ENCODE measurements around the gene SEPTIN2.
"Not testable (repeated sequence)": the region's sequence is repeated elsewhere in the genome, so short reads cannot be mapped to it uniquely, and the experiment has no call there.

The SEPTIN2 gene

DNA sequence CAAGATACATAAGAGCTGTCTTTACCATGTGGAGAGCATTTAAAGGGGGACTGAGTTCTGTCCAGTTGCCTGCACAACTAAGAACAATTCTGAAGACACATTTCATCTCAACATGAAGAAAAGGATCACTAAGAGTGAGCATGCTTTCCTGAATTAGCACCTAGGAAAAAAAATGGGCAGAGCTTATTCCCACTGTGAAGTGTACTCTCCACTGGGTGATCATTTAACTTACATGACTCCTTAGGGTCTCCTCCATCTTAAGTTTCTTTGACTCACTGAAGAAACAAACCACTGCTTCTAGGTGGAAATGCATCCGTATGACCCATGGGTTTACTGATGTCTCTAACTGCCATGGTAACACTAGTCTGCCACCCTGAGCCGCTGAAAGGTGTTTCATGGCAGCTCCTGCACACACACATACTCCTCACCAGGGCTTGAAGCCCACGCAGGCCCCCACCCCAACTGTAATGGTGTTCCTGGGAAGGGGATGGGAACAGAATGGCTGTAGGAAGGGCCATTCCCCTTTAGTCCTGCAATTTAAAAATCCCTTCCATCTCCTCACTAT is 27.3 kb upstream of the SEPTIN2 start:
- DNase-seq = no peak

DNA sequence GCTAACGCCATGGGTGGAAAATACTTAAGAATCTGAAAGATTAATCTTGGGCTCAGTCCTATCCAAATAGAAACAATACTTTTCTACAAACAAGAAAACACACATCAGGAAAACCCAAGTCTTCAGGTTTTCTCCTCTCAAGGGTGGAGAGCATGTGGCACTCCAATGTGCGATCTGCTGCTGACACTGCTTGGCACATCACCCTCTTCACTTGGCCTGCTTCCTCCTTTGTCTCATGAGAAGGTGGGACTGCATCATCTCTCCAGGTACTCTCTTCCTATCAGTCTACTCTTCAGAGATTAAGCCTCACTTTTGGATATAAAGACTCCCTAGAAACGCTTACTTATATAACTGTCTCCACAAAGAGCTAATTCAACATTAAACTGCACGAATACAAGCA is 26.7 kb upstream of the SEPTIN2 start:
- DNase-seq = no peak

DNA sequence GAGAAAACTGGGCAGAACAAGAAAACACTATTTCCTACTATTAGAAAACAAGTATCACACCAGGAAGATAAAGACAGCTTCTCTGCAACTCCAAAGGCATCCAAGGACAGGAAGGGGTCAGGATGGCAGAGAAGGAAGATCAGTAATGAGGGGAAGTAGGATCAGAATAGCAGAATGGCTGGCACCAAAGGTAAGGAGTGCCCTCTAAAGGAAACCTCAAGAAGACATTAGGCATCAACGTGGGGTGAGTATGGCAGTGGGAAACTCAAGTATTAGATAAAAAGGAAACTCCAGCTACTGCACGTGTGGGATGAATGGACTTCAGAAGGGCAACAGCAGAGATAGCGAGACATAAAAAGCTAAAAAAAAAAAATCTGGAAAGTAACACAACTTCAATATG is 26.1 kb upstream of the SEPTIN2 start:
- no peak for DNase-seq

DNA sequence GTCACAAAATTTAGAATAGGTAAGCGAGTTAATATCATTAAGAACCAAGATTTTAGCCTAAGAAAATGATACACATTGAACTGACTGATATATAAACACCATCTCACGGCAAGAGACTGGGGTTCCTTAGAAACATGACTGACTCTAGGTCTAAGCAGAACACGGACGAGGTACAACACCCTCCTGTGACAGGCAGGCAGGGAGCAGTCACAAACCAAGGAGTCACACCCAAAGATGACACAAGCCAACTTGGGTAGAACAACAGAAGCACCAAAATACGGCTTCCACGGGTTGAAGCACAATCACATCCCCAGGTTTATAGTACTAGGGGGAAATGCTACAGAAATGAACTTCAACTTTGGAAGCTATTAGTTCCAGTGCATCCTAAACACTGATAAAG is 24.6 kb upstream of the SEPTIN2 start:
- no peak for DNase-seq

DNA sequence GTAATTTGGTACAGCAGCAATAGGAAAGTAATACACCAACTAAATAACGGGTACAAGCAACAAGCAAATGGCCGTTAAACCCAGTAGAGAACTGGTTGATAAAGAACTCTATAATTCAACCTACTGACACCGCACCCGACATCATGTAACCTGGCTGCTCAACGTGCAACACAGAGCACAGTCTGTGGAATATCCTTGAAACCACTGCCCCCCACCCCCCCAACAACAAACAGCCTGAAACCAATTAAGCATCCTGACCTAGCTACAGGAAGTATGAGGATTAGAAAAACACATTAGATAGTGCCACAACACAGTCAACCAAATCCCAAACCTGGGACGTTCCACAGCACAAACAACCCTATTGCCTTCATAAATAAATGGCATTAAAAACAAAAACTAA is 23.7 kb upstream of the SEPTIN2 start:
- DNase-seq = no peak

DNA sequence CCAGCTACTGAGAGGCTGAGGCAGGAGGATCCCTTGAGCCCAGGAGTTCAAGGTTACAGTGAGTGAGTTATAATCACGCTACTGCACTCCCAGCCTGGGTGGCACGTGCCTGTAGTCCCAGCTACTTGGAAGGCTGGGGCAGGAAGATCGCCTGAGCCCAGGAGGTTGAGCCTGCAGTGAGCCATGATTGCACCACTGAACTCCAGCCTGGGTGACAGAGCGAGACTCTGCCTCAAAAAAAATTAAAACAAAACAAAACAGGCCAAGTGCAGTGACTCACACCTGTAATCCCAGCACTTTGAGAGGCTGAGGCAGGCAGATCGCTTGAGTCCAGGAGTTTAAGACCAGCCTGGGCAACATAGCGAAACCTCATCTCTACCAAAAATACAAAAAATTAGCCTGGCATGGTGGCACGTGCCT is 22.3 kb upstream of the SEPTIN2 start:
- DNase-seq = not testable (repeated sequence)

DNA sequence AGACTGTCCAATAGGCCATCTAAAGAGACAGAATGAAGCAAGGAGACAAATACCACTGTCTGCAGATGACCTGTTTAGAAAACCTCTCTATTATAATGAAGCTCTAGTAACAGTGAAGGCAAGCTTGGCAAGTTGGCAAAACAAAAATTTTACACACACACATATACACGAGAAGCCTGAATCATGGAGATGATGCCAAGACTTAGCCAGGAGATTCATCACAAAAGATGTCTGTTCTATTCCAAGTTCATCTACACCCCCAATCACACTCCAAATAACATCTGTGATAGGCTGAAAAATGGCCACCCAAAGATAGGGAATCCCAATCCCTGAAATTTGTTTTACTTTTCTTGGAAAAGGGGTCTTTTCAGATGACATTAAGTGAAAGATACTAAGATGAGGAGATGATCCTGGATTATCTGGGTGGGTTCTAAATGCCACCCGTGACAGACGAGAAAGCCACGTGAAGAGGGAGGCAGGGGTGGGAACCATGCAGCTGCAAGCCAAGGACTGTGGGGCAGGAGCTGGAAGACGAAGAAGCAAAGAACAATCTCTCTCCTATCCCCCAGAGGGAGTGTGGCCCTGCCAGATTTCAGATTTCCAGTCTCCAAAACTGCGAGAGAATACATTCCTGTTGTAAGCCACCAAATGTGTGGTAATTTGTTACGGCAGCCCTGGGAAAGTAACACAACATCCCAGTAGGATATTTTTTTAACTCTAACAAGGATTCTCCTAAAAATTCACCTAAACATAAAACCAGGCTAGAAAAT is 20.2 kb upstream of the SEPTIN2 start:
- no peak for DNase-seq

DNA sequence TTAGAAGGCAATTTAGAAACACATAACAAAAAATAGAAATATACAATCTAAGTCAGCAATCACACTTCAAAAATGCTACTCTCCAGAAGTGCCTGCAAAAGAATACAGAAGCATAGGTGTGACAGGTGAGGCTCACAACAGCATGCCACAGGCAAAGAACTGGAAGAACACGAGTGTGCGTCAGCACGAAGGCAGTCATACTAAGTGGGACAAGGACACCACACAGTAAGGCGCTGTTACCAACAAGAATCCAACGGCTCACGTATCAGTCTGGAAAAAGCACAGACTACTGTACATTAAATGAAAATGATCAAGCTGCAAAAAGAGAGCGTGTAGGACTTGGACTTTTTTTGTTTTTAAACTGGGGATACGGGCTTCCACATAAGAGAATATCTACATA is 19.0 kb upstream of the SEPTIN2 start:
- DNase-seq = no peak

DNA sequence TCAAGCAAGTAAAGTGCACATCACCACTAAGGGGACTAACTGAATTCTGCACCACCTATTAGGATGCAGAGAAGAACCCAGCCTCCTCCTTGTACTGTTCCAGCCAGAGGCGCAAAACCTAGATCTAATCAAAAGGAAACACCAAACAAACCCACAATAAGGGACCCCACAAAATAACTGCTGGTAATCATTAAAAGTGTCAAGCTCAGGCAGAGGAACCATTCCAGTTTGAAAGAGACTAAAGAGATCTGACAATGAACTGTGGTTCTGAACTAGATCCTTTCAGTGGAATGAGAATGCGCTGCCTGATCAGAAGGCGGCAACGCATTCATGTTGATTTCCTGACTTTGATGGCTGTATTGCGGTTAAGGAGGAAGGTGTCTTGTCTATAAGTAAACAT is 17.1 kb upstream of the SEPTIN2 start:
- no peak for DNase-seq

DNA sequence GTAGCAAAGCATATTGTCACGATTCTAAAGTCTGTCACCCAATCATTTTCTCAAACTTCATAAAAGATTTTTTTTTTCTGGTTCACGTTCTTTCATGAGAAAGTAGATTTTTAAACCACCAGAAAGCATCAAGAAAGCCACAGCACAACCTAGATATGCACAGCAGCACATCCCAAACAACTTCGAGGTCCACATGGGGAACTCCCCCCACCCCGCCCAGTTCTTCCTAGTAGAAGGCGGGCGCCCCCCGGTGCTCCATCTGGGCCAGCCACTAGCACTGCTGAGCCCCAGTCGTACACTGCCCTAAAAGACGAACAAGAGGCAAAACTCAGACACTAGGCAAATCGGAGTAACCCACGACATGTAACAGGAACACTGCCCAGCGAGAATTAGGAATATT is 15.7 kb upstream of the SEPTIN2 start:
- no peak for DNase-seq

DNA sequence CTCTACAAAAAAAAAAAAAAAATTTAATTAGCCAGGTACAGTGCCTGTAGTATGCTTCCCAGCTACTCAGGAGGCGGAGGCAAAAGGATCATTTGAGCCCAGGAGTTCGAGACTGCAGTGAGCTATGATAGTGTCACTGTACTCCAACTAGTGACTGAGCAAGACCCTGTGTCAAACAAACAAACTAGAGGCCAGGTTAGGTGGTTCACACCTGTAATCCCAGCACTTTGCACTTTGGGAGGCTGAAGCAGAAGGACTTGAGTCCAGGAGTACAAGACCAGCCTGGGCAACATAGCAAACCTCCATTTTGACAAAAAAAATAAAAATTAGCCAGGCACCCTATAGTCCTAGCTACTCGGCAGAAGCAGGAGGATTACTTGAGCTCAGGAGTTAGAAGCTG is 13.6 kb upstream of the SEPTIN2 start:
- DNase-seq = no peak

DNA sequence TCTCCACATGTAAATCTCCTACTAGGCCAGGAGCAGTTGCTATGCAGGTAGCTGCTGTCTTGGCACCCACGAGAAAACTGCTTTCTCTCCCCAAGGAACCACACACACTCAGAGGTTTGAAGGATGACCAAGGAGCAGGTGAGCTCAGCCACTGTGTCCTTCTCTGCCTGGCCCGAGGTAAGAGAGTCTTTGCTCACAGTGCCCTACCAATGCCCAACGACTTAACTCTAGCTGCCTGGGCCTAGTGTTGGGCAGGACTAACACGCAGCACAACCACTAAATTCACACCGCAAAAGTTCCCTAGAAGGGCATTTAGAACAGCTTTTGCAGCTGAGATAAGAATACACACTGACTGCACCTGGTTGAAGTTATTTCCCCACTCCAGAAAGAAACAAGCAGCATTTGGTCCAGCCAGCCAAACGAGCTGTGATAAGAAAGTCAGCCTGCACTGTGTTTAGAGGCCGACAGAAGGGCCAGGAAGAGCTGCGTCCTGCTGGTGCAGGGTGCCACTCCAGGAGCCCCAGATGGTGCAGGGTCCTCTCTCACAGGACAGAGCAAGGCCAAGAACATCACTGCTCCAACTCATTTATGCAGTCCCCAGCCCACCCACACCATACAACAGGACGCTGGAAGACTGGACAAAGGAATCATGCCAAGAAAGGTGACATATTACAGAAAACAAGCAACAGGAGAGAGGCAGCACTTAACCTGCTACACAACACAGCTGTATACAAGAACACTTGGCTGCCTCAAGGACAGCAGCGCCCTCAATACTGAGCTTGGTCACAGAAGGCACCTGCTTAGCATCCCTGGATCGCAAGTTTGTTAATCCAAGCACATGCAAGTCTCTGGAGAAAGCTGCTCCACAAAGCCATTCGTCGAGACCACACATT is 12.7 kb upstream of the SEPTIN2 start:
- no peak for DNase-seq

DNA sequence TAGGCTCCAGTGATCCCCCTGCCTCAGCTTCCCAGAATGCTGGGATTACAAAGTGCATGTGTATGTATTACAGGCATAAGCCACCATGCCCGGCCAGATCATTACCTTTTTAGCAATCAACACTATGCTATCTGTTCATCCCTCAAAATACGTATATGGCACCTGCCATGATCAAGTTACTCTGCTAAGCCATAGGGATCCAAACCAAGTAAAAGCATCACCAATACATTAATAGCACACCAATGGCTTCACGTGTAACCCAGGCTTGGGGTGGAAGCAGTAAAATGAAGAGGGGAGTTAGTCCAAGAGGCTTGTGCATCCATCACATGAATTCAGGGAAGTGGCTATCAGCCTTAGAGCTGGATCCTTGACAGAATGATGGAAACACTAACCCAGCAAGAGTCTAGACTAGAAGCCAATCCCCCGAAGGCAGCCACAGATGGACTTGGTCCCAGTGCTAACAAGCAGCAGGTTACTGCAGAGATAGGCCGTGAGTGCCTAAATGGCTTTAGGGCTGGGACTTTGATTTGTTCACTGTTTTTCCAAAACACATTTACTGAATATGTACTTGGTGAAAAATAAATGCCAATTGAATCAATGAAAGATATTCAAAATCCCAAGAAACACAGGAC is 11.6 kb upstream of the SEPTIN2 start:
- no peak for DNase-seq

DNA sequence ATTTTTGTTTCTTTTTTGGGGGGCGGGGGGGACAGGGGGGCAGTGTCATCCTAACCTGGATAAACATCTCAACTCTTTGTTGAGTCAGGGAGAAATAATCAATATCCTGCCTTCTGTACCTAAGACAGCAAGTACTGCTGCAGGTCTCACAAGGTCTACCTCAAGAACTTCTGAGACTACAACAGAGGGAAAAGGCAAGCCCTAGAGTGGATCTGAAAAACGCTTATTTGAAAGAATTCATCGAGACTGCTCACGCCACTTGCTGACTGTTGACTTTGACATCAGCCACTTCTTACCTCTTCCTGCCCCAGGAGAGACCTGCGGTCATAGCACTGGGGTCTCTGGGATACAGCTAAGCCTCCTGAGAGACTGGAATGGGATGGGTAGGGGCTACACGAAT is 8.7 kb upstream of the SEPTIN2 start:
- no peak for DNase-seq

DNA sequence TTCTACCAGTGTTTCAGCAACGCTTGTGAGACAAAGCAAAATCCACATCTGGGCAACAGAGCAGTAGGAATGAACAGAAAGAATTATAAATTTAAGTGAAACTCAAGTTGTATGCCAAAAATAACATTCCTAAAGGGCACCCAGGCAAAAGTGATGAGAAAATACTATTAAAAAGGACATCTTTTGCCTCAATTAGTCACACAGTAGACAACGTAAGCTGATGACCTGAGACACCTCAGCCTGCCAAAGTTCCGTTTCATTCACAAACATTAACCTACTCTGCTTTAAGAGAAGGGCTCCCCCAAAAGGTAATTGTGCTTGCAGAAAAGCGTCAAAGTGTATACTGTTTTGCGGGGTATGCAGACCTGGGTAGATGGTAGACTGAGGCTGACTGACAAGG is 7.5 kb upstream of the SEPTIN2 start:
- DNase-seq = no peak

DNA sequence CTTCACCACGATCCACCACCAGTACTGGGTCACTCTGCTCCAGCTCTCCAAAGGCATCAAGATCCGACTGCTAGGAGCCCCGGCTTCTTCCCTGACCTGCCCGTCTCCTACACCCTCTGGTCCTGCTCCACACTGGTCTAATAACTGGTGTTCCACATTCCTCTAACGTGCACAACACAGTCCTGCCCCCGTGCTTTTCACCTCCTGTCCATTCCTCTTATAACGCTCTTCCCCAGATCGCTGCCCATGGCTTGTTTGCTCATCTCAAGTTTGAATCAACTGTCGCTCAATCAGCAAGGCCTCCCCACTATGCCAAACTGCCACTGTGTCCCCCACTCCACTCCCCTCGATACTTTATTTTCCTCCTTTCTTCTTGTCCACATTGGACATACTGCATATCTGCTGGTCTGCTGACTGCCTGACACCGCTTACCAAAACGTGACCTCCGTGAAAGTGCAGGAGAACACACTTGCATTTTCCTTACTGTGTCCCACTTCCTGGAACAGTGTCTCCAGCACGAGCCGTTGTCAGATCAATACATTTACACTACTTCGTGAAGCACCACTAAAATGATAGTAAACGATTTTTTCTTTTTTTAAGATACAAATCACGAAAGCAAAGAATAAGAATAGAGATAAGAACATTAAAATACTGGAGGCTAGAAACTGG is 6.8 kb upstream of the SEPTIN2 start:
- DNase-seq = no peak

DNA sequence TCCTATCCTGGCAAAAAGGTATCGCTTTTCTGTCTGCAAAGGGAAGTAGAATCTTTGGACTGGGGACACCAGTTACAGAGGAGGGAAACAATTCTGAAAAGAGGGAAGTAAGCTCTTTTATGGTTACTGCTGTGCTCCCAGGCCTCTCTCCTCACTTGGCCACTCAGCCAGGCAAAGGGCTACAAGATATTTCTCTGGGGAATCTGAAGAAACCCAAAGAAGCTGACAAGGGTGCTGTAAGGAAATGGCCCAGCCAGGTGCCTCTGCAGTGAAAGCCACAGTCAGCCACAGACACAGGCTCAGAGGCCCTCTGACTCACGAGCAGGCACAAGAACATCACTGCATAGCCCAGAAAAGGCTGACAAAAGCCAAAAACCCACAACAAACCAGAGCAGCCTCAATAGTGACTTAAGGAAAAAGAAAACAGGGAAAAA is 6.0 kb upstream of the SEPTIN2 start:
- peak; percentile 81 for DNase-seq

DNA sequence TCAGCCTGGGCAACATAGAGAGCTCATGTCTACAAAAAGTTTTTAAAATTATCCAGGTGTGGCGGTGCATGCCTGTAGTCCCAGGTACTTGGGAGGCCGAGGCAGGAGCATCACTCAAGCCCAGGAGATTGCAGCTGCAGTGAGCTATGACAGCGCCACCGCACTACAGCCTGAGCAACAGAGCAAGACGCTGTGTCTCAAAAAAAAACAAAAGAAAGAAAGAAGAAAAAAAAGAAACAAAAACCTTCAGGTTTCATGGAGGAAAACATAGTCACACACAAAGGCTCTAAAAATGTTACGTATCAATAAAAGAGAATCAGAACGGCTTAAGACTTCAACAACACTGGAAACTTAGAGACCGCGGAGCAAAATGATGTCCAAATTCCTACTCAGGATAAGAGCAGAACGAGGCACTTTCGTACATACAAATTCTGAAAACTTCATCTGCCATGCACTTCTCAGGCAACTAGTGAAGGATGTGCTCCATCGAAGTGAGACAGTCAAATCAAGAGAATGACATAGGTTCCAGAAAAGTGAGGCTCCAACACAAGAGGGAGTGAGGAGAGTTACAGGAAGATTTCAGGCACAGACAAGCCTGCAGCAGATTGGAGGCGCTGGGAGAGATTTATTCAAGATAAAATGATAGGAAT is 4.7 kb upstream of the SEPTIN2 start:
- DNase-seq = peak; percentile 35

DNA sequence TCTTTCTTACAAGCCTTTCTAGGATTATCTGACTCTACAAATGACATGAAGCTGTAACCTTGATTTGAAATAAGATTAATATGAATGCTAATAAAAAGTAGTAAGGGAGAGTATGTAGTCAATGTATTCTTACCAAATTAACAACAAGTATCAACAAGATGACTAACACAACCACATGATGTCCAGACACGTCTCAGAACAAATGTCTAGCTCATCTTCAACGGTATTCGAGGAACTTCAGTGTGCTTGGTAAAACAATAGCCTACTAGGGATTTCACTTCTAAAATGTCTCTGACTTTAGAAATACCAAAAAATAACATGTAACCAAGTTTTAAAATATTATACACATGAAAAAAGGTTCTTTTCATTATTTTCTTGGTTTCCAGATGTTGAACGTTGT is 3.6 kb upstream of the SEPTIN2 start:
- DNase-seq = no peak

DNA sequence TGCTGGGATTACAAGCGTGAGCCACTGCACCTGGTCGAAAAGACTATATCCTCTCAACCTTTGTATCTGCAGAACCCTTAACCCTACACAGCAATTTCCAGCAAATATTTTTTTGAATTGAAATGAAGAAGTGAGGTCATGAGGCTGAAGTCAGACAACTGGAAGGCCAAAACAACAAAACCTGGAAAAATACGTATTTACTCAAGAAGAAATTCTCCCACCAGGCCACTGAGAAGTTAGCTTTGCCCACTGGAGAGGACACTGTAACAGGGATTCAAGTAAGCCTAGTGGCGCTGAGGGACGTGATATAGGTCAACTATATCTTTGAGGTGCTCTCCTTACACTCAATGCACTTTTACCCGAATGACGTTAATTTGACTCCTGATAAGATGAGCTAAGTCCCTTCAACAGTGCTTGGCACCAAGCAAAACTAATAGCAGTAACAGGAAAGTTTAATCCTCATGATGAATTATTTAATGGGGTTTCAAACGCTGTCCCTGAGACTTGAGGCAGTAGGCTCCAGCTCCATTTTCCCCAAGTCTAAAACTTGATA is 2.1 kb upstream of the SEPTIN2 start:
- no peak for DNase-seq

DNA sequence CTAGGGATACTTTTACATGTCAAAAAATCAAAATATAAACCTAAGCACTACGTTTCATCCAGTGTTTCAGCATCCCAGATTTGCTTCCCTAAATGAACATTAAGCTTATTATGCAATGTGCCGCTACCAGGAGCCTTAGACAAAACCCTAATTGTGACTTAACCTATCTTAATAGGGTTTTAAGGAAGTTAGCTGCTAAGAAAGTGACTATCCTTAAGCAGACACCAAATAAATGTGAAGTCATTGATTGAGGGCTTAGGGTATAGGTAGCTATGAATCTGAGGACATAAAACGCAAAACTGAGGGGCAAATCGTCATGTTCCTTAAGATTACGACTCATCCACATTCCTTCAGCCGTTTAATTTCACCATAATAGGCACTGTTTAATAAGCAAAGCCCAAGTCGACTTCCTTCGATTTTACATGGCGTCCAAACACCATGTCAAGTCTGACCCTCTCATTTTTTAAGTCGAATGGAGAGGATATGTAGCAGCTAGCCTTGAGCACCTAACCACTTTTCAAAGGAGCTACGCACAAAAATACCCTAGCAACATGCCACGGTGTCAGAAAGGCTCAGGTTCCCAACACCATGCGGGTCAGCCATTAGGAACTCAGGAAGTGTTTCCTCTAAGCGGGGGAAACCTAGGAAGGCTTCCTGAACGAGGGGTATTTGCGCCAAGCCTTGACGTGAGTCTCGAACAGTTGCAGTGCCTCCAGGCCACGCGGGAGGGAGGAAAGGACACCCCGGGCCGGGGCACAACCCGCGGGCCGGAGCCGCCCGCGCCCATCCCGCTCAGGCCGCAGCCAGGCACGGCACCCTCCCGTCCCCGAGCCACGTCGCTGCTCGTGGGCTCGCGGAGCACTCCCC is 1.3 kb upstream of the SEPTIN2 start:
- DNase-seq = no peak
